ENCODE results near the gene CDH2. TPM values are rescaled to one million over a fixed set of nuclear protein-coding genes. Genes with fewer than 3 reads are reported as not detected.

CDH2 gene
- total and polyA plus RNA-seq, 2 experiments from 2014 or later, result 81.8 to 117 TPM

DNA sequence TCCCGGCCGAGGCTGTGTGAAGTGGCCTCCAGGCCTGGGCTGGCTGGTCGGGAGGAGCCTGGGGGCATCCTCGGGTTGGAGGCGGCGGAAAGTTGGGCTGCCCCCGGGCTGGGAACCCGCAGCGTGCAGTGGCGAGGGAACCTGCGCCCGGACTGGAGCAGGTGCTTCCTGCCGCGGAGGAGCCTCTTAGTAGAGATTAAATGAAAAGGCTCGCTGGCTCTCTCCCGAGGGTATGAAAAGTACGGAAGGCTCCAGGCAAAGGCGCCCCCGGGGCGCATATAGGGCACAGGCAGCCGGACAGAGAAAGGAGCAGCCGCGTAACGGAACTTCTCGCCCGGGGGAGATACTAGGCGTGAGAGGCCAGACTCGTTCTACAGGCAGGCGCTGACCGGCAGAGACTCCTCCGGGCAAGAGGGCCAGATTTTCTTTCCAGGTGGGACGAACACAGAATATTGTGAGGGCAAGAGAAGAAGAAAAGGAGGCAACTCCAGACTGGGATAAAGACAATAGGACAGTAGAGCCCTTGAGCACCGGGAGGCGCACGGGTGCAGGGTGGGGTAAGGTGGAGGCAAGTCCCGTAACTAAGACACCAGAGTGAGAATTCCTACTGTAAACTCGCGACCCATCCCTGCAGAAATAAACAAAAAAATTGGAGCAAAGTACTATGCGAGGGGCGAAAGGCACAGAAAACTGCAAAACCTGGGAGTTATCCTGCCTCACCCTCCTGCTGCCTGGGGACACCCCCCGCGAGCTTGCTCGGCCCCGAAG is 816 bp downstream of the CDH2 start:
- peak; percentile 36 for DNase-seq (ENCODE audit: low spot score)
- Histone ChIP-seq H4K20me1 (ENCODE audit: insufficient read depth, poor library complexity, severe bottlenecking) (no peaks in the 10 kb centered on the region), H2AFZ (no peak overlapping the region), H3K79me2 (peaks cover 67% of the 10 kb centered on the region), H3K4me3 (peak overlapping the region; percentile 41), H3K27ac (peak overlapping the region; percentile 75), H3K4me1 (ENCODE audit: insufficient read depth) (no peaks in the 10 kb centered on the region), H3K4me2 (peak overlapping the region; percentile 87), H3K27me3 (peaks cover 4% of the 10 kb centered on the region), H3K9me2 (replicated peaks; ENCODE audit: insufficient read depth) (no peaks in the 10 kb centered on the region), H3K36me3 (replicated peaks; ENCODE audit: insufficient read depth, low read depth) (no peaks in the 10 kb centered on the region), H3K9me3 (ENCODE audit: low read depth) (no peaks in the 10 kb centered on the region)
- TF ChIP-seq EZH2 (IDR thresholded peaks at IDR 0.05; ENCODE audit: borderline replicate concordance), result no peak
- under 1% methylated on average over 42 of the region's 44 CpGs for WGBS (ENCODE audit: low lambda C conversion rate, missing lambda C conversion rate)

DNA sequence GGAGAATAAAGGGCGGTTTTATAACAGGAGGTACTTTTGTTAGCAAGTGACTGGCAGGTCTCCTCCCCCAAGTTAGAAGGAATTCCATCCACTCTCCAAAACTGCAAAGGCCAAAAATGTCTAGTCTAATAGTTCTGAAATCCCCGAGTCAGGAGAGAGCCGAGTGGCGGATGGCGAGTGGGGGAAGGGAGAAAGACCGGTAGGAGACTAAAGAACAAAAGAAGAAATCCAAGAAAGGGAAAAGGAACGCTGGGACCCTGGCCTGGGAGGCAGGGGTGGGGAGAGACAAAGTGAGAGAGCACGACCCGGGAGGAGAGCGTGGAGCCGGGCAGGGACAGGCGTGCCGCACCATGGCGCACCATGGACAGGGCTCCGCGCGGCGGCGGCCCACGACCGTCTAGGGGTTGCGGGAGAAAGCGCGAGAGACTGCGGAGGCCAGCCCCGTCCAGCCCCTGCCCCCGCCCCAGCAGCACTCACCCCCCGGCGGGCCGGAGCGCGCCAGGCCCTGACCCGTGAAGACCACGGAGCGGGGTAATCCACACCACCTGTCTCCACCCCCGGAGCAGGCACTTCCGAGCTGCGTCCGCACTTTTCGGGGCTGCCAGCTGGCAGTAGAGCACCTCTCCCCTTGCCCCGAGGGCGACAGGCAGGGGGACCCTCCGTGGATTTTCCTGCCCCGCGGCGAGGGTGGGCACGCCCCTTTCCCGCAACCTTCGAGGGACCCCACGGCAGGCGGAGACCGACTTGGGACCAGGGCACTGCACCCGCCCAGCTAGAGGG is 1.6 kb downstream of the CDH2 start:
- Histone ChIP-seq H3K9me2 (replicated peaks; ENCODE audit: insufficient read depth) (no peaks in the 10 kb centered on the region), H3K4me3 (peak overlapping the region; percentile 41), H3K79me2 (peaks cover 69% of the 10 kb centered on the region), H3K36me3 (replicated peaks; ENCODE audit: insufficient read depth, low read depth) (no peaks in the 10 kb centered on the region), H3K27me3 (peaks cover 4% of the 10 kb centered on the region), H3K9me3 (ENCODE audit: low read depth) (no peaks in the 10 kb centered on the region), H2AFZ (no peak overlapping the region), H3K4me2 (peak overlapping the region; percentile 87), H4K20me1 (ENCODE audit: insufficient read depth, poor library complexity, severe bottlenecking) (no peaks in the 10 kb centered on the region), H3K27ac (peak overlapping the region; percentile 75), H3K4me1 (ENCODE audit: insufficient read depth) (no peaks in the 10 kb centered on the region)
- peak; percentile 82 for DNase-seq (ENCODE audit: low spot score)
- TF ChIP-seq, protein P1, sequence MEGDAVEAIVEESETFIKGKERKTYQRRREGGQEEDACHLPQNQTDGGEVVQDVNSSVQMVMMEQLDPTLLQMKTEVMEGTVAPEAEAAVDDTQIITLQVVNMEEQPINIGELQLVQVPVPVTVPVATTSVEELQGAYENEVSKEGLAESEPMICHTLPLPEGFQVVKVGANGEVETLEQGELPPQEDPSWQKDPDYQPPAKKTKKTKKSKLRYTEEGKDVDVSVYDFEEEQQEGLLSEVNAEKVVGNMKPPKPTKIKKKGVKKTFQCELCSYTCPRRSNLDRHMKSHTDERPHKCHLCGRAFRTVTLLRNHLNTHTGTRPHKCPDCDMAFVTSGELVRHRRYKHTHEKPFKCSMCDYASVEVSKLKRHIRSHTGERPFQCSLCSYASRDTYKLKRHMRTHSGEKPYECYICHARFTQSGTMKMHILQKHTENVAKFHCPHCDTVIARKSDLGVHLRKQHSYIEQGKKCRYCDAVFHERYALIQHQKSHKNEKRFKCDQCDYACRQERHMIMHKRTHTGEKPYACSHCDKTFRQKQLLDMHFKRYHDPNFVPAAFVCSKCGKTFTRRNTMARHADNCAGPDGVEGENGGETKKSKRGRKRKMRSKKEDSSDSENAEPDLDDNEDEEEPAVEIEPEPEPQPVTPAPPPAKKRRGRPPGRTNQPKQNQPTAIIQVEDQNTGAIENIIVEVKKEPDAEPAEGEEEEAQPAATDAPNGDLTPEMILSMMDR (IDR thresholded peaks at IDR 0.05; ENCODE audit: poor library complexity), result no peak
- peak; percentile 32 for TF ChIP-seq EZH2 (IDR thresholded peaks at IDR 0.05; ENCODE audit: borderline replicate concordance)
- WGBS (ENCODE audit: low lambda C conversion rate, missing lambda C conversion rate), result 2% methylated on average over 40 of the region's 53 CpGs

DNA sequence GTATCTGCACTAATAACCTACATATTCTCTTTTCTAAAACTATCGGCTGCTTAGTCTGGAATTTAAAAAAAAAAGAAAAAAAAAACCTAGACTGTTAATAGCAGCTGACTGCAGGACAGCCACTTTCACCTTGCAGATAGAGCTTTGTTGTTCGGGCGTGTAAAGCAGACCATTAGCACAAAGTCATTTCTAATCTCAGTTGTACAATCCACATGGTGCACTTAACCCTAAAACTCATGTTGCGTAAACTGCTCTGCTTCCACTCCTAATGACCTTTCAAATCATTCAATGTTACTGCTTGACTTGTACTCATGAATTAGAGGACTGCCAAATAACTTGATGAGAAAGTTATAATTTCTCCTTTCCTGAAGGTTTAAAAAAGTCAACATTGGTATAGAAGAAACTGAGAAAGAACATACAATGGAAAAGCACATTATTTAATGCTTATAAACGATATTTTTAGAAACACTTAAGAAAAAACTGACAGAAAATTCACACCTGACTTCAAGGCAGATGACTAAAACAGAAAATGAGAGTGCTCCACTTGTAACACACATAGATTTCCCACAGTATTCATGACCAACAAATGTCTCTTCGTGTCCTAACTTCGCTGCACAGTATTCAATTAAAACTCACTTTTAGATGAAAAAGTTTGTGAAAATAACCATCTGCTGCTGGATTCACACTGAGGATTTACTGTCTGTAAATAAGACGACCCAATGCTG is 2.6 kb downstream of the CDH2 start:
- Histone ChIP-seq H3K9me3 (ENCODE audit: low read depth) (no peaks in the 10 kb centered on the region), H4K20me1 (ENCODE audit: insufficient read depth, poor library complexity, severe bottlenecking) (no peaks in the 10 kb centered on the region), H3K27ac (peak overlapping the region; percentile 75), H3K4me3 (peak overlapping the region; percentile 41), H3K79me2 (peaks cover 70% of the 10 kb centered on the region), H3K4me1 (ENCODE audit: insufficient read depth) (no peaks in the 10 kb centered on the region), H3K27me3 (peaks cover under 1% of the 10 kb centered on the region), H3K36me3 (replicated peaks; ENCODE audit: insufficient read depth, low read depth) (no peaks in the 10 kb centered on the region), H3K4me2 (peak overlapping the region; percentile 87), H2AFZ (no peak overlapping the region), H3K9me2 (replicated peaks; ENCODE audit: insufficient read depth) (no peaks in the 10 kb centered on the region)
- no peak for DNase-seq (ENCODE audit: low spot score)
- 46% methylated on average over 8 of the region's 8 CpGs for WGBS (ENCODE audit: low lambda C conversion rate, missing lambda C conversion rate)
- TF ChIP-seq EZH2phosphoT487 (IDR thresholded peaks at IDR 0.05; ENCODE audit: low read depth, severe bottlenecking, unreplicated experiment), result peak; percentile 18
- TF ChIP-seq, protein P1 (IDR thresholded peaks at IDR 0.05; ENCODE audit: poor library complexity), result no peak
